ENCODE measurements around the gene WRAP53. TPM values are rescaled to one million over a fixed set of nuclear protein-coding genes. Genes with fewer than 3 reads are reported as not detected.

The WRAP53 gene
- total and polyA plus RNA-seq, 2 of the 13 experiments (the other 11 are each of a cell fraction or from before 2014, with no cell fraction given) = 7.0 to 19.5 TPM

GRCh38 chr17:7687908-7688807 is at the start of gene WRAP53 (continued):
- TF ChIP-seq TRIM22 (IDR thresholded peaks at IDR 0.05) (no peak), HNF4A (CRISPR knock-in tag; IDR thresholded peaks at IDR 0.05) (0 out of 2 replicates have a peak, but pooled peaks have one; percentile 6), DMAP1 (CRISPR knock-in tag; IDR thresholded peaks at IDR 0.05) (no peak), CREBL2 (CRISPR knock-in tag; IDR thresholded peaks at IDR 0.05; ENCODE audit: borderline replicate concordance) (no peak), MLLT10 (CRISPR knock-in tag; IDR thresholded peaks at IDR 0.05) (no peak), ZNF367 (CRISPR knock-in tag; IDR thresholded peaks at IDR 0.05; ENCODE audit: borderline replicate concordance) (no peak), MYPOP (CRISPR knock-in tag; IDR thresholded peaks at IDR 0.05) (peak; percentile 45; the same call in 1 of the 2 replicates), ZNF572 (CRISPR knock-in tag; IDR thresholded peaks at IDR 0.05) (no peak), ATF1 (CRISPR knock-in tag; IDR thresholded peaks at IDR 0.05) (peak; percentile 62), TFAP4 (IDR thresholded peaks at IDR 0.05; ENCODE audit: borderline replicate concordance, low read depth) (no peak), EED (CRISPR knock-in tag; IDR thresholded peaks at IDR 0.05) (no peak), ZGPAT (CRISPR knock-in tag; IDR thresholded peaks at IDR 0.05) (peak; percentile 67), SMARCC2 (IDR thresholded peaks at IDR 0.05) (no peak), MXD4 (CRISPR knock-in tag; IDR thresholded peaks at IDR 0.05) (peak; percentile 61), ZNF550 (CRISPR knock-in tag; IDR thresholded peaks at IDR 0.05; ENCODE audit: borderline replicate concordance) (no peak), ZNF235 (CRISPR knock-in tag; IDR thresholded peaks at IDR 0.05; ENCODE audit: borderline replicate concordance) (no peak), SMC3 (IDR thresholded peaks at IDR 0.05; ENCODE audit: low read length) (peak; percentile 33), ZBTB8A (CRISPR knock-in tag; IDR thresholded peaks at IDR 0.05; ENCODE audit: borderline replicate concordance, low read depth) (no peak), KLF13 (CRISPR knock-in tag; IDR thresholded peaks at IDR 0.05) (no peak), CERS6 (CRISPR knock-in tag; IDR thresholded peaks at IDR 0.05) (no peak), SMAD9 (CRISPR knock-in tag; IDR thresholded peaks at IDR 0.05) (no peak)
